Right atrium auricular region (tissue), 2 donors: ENCODE data around the gene GPC6. TPM values are rescaled to one million over a fixed set of nuclear protein-coding genes. Genes with fewer than 3 reads are reported as not detected.
A peak's percentile ranks its signal among the peaks of the same experiment; 100 is the strongest.

ENCODE experiments used
- DNase-seq: peaks from one replicate; pipeline ENCODE4 v3.0.0-alpha.2; 2019; ENCODE audit warnings: low spot score
- H3K27ac ChIP-seq, 2 donors: fragments of 200-600 bp; sonication (generic); 1 replicate in 1 of 2; 2 replicates in 1 of 2; pipeline ENCODE4 v1.5.1; 2016 to 2019
- H3K27me3 ChIP-seq, 2 donors: fragments of 200-600 bp; sonication (generic); one replicate each; pipeline versions ENCODE4 v1.5.1 to v1.6.0; 2017 to 2019
- H3K36me3 ChIP-seq: fragments of 200-600 bp; sonication (generic); one replicate; pipeline ENCODE4 v1.5.1; 2016
- H3K4me1 ChIP-seq, 2 donors: fragments of 200-600 bp; sonication (generic); one replicate each; pipeline versions ENCODE4 v1.5.1 to v1.6.0; 2017 to 2019
- H3K4me3 ChIP-seq, 2 donors: fragments of 200-600 bp; sonication (generic); 1 replicate in 1 of 2; 2 replicates in 1 of 2; pipeline ENCODE4 v1.5.1; 2017 to 2019; ENCODE audit warnings: mild to moderate bottlenecking in 1 of 2, moderate library complexity in 1 of 2
- H3K9me3 ChIP-seq, 2 donors: fragments of 200-600 bp; sonication (generic); one replicate each; pipeline ENCODE4 v1.5.1; 2019
- total RNA-seq, 2 donors: library from RNA; depleted of rRNA; stranded (reverse); fragments of >200 nt; gene quantifications; one replicate each; pipeline ENCODE4 v1.1.0, GENCODE V29; 2016
- TF ChIP-seq, protein P1 (sequence below), 2 donors: fragments of 200-600 bp; sonication (generic); IDR thresholded peaks; one replicate each; pipeline ENCODE4 v1.5.1; 2019; ENCODE audit warnings: antibody characterized with exemption in 2 of 2

Gene GPC6
- total RNA-seq, 2 donors from 2014 or later: 1.3 to 3.8 TPM

DNA sequence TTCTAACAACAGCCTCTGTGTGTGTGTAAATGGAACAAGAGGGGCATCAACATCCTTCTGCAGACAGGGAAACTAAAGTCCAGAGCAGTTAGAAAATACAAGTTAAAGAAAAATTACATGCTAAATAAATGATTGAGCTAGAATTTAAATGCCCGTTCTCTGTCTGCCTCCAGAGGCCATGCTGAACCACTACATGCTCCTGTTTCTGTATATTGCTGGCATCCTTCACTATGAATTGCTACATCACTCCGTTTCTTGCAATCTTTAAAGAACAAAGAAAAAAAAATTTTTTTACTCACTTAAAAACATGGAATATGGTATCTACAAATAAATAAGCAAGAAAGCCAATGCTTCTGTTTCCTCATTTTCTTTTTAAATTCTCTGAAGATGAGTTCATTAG lies 1205.0 kb downstream of the GPC6 start:
- H3K27me3 ChIP-seq: no peaks in the 10 kb centered on the region
- DNase-seq: no peak
- H3K4me1 ChIP-seq: peaks cover 0 to 10% of the 10 kb centered on the region in 2 donors
- TF ChIP-seq, protein P1, sequence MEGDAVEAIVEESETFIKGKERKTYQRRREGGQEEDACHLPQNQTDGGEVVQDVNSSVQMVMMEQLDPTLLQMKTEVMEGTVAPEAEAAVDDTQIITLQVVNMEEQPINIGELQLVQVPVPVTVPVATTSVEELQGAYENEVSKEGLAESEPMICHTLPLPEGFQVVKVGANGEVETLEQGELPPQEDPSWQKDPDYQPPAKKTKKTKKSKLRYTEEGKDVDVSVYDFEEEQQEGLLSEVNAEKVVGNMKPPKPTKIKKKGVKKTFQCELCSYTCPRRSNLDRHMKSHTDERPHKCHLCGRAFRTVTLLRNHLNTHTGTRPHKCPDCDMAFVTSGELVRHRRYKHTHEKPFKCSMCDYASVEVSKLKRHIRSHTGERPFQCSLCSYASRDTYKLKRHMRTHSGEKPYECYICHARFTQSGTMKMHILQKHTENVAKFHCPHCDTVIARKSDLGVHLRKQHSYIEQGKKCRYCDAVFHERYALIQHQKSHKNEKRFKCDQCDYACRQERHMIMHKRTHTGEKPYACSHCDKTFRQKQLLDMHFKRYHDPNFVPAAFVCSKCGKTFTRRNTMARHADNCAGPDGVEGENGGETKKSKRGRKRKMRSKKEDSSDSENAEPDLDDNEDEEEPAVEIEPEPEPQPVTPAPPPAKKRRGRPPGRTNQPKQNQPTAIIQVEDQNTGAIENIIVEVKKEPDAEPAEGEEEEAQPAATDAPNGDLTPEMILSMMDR (IDR thresholded peaks at IDR 0.05): no peak
- no peak overlapping the region for H3K4me3 ChIP-seq
- H3K36me3 ChIP-seq: no peaks in the 10 kb centered on the region
- no peak overlapping the region for H3K27ac ChIP-seq
- H3K9me3 ChIP-seq: no peaks in the 10 kb centered on the region

DNA sequence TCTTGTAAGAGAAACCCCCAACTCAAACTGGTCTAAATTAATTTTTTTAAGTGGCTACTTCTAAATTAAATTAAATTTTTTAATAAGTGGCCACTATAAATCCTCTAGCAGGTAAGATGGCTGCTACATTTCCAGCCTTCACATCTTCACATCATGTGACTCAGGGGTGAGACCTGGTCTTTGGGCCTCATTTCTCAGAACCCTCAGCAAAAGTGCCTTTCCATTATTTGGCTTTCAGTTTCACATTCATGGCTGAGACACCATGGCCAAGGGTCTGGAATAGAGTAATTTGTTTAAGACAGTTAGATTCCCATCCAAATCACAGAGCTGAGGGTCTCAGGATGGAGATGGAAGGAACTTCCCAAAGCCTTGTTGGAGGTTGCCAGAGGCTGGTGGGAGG lies 1205.4 kb downstream of the GPC6 start:
- Histone ChIP-seq H3K9me3 (no peaks in the 10 kb centered on the region), H3K27ac (no peak overlapping the region), H3K4me3 (no peak overlapping the region), H3K27me3 (no peaks in the 10 kb centered on the region), H3K36me3 (no peaks in the 10 kb centered on the region), H3K4me1 (peaks cover 0 to 10% of the 10 kb centered on the region in 2 donors)
- no peak for DNase-seq
- TF ChIP-seq, protein P1 (IDR thresholded peaks at IDR 0.05): no peak

DNA sequence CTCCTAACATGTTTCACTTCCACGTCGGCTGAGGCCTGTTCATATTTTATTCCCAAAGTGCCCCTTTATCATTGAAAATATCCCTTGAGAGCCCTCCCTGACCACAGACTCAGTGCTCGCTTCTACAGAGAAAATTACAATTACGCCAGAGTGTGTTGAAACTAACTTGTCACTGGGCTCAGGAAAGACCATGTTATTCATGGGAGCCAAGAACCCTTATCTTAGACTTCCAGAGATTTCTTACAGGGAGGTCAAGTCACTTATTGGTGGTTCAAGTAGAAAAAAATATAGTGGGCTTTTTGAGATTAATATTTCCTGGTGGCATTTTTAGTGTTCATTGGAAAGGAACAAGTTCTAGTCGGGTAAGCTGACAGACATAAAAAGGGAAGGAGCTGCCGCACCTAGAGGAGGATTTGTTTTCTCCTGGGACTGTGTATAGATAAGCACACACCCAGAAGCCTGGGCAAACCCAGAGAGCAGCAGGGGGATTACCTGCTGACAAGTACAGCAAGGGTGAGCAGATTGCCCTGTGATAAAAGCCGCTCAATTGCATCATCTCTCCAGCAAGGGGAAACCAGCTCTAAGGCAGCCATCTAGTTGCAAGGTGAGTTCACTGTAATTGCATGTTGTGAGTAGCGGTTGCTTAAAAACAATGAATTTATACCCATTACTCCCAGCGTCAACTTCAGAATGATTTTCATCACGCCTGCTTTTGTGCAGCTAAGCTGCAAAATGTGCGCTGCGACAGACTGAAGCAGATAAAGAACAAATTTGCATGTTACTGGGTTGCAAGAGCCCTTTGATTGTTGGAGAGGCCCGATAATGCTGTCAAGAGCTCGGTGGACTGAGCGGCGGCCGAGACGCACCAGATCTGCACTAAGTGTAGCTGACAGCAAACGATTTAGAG lies 1206.7 kb downstream of the GPC6 start:
- TF ChIP-seq, protein P1 (IDR thresholded peaks at IDR 0.05): no peak
- Histone ChIP-seq H3K27ac (no peak overlapping the region), H3K9me3 (no peaks in the 10 kb centered on the region), H3K36me3 (no peaks in the 10 kb centered on the region), H3K4me1 (peaks cover 0 to 10% of the 10 kb centered on the region in 2 donors), H3K27me3 (no peaks in the 10 kb centered on the region), H3K4me3 (peak overlapping the region in 1 of 2 donors; percentile 10)
- DNase-seq: no peak

DNA sequence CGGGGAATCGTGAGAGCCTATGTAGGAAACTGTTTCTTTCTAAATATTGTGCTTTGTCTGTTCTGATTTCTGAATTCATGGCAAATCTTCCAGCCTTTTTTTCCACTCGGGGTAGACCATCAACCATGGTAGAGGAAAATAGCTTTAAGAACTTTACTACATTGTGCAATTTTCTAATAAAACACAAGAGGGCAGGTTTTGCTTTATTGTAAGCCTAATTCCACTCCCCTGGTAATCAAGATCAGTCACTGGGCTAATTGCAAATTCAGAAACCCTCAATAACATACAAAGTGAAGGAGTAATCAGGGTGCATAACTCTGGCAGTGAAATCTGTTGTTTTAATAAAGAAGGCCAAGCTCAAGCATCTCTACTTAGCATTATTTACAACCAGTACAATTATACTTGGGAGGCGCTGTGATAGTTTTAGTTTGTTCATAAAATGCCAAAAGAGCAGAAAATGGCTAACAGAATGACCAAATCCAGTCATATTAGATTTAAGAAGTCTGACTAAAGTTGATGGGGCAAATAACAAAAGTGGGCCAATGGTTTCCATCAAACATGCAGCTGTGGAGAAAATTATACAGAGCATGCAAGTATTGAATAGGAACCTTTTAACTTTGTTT lies 1209.1 kb downstream of the GPC6 start:
- no peaks in the 10 kb centered on the region for H3K36me3 ChIP-seq
- TF ChIP-seq, protein P1 (IDR thresholded peaks at IDR 0.05): peak; percentile 35 to 72
- H3K4me3 ChIP-seq: no peak overlapping the region
- H3K9me3 ChIP-seq: no peaks in the 10 kb centered on the region
- H3K27me3 ChIP-seq: no peaks in the 10 kb centered on the region
- no peak overlapping the region for H3K27ac ChIP-seq
- H3K4me1 ChIP-seq: peaks cover 0 to 10% of the 10 kb centered on the region in 2 donors
- DNase-seq: no peak

DNA sequence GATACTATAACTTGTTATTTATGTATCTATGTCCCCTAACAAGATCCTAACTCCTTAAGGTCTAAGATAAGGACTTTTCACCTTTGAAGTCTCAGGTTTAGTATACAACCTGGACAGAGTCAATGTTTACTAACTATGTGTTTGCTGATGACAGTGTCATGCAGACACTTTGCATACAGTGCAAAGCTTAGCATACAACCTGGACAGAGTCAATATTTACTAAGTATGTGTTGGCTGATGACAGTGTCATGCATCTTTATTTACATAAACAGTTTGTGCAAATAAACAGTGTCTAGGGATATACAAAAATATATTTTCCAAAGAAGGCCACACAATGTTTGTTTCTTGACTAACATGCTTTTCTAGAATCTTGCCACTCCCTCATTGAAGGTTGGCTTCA lies 1218.2 kb downstream of the GPC6 start:
- no peaks in the 10 kb centered on the region for H3K4me1 ChIP-seq
- DNase-seq: no peak
- no peaks in the 10 kb centered on the region for H3K9me3 ChIP-seq
- TF ChIP-seq, protein P1 (IDR thresholded peaks at IDR 0.05): no peak
- H3K27me3 ChIP-seq: no peaks in the 10 kb centered on the region
- no peak overlapping the region for H3K27ac ChIP-seq
- no peak overlapping the region for H3K4me3 ChIP-seq
- H3K36me3 ChIP-seq: no peaks in the 10 kb centered on the region
